GM21717 (cell line): ENCODE measurements around the gene SPINK8.
"Not testable (repeated sequence)": the region's sequence is repeated elsewhere in the genome, so short reads cannot be mapped to it uniquely, and the experiment has no call there.

ENCODE experiments used
- ATAC-seq: cut with Tn5 transposase; IDR thresholded peaks from one replicate; pipeline ENCODE4 v1.9.1; 2021; ENCODE audit warnings: mild to moderate bottlenecking, moderate library complexity; ENCODE audit not compliant: unreplicated experiment

The SPINK8 gene

GRCh38 chr3:48331706-48332435, 1.6 kb downstream of the SPINK8 start:
- not testable (repeated sequence) for ATAC-seq

GRCh38 chr3:48320996-48321395, 12.5 kb downstream of the SPINK8 start:
- no peak for ATAC-seq

GRCh38 chr3:48318713-48319468, 14.6 kb downstream of the SPINK8 start:
- no peak for ATAC-seq

GRCh38 chr3:48314542-48314941, 18.9 kb downstream of the SPINK8 start:
- ATAC-seq: no peak

GRCh38 chr3:48306860-48307530, 26.5 kb downstream of the SPINK8 start:
- no peak for ATAC-seq

GRCh38 chr3:48306290-48306689, 27.2 kb downstream of the SPINK8 start:
- ATAC-seq: no peak

GRCh38 chr3:48305396-48305795, 28.1 kb downstream of the SPINK8 start:
- ATAC-seq: no peak

GRCh38 chr3:48303021-48303420, 30.4 kb downstream of the SPINK8 start:
- no peak for ATAC-seq

- ATAC-seq: no peak
Measured at GRCh38 chr3:48301800-48302166, 31.7 kb downstream of the SPINK8 start.

GRCh38 chr3:48301020-48301799, 32.3 kb downstream of the SPINK8 start, which contains the start of gene NME6:
Gene NME6, minus strand, starts transcription at chr3:48301367.
- peak; percentile 69 for ATAC-seq

- ATAC-seq: peak; percentile 44
Measured at GRCh38 chr3:48299746-48300712, 33.4 kb downstream of the SPINK8 start.

- ATAC-seq: no peak
Measured at GRCh38 chr3:48297111-48297810, 36.2 kb downstream of the SPINK8 start.

GRCh38 chr3:48296699-48297098, 36.8 kb downstream of the SPINK8 start:
- no peak for ATAC-seq

- no peak for ATAC-seq
Measured at GRCh38 chr3:48294611-48295263, 38.7 kb downstream of the SPINK8 start.

- no peak for ATAC-seq
Measured at GRCh38 chr3:48289659-48290058, 43.8 kb downstream of the SPINK8 start.

- no peak for ATAC-seq
Measured at GRCh38 chr3:48287034-48287433, 46.4 kb downstream of the SPINK8 start.

- no peak for ATAC-seq
Measured at GRCh38 chr3:48286308-48286707, 47.2 kb downstream of the SPINK8 start.

- no peak for ATAC-seq
Measured at GRCh38 chr3:48285675-48286074, 47.8 kb downstream of the SPINK8 start.

- ATAC-seq: no peak
Measured at GRCh38 chr3:48285132-48285531, 48.3 kb downstream of the SPINK8 start.
